ENCODE results near the gene LRIT2. TPM values are rescaled to one million over a fixed set of nuclear protein-coding genes. Genes with fewer than 3 reads are reported as not detected.

The LRIT2 gene
- total RNA-seq, 1 donor from 2014 or later: not detected

GRCh38 chr10:84208023-84208422 is 17.3 kb downstream of the LRIT2 start:
- intact Hi-C loops (cut with micrococcal nuclease): loop anchor here (10.0 kb wide), 1 partner anchor 173 kb away; no protein-coding TSS in a partner anchor

GRCh38 chr10:84205853-84206525 is 19.4 kb downstream of the LRIT2 start:
- intact Hi-C loops (cut with micrococcal nuclease): loop anchor here (1.0 to 10.0 kb wide), 3 partner anchors 46 to 171 kb away; no protein-coding TSS in a partner anchor

GRCh38 chr10:84205049-84205852 is 20.1 kb downstream of the LRIT2 start:
- intact Hi-C loops (cut with micrococcal nuclease): loop anchor here (1.0 to 10.0 kb wide), 3 partner anchors 45 to 170 kb away; no protein-coding TSS in a partner anchor

- intact Hi-C loops (cut with micrococcal nuclease): loop anchor here (1.0 to 10.0 kb wide), 3 partner anchors 44 to 170 kb away; no protein-coding TSS in a partner anchor
Observed at GRCh38 chr10:84204610-84205009, 20.7 kb downstream of the LRIT2 start.

- intact Hi-C loops (cut with micrococcal nuclease): loop anchor here (10.0 kb wide), 1 partner anchor 169 kb away; no protein-coding TSS in a partner anchor
Observed at GRCh38 chr10:84204122-84204521, 21.2 kb downstream of the LRIT2 start.

GRCh38 chr10:84202349-84202748 is 23.0 kb downstream of the LRIT2 start:
- intact Hi-C loops (cut with micrococcal nuclease): loop anchor here (10.0 kb wide), 1 partner anchor 168 kb away; no protein-coding TSS in a partner anchor

GRCh38 chr10:84201682-84202081 is 23.7 kb downstream of the LRIT2 start:
- intact Hi-C loops (cut with micrococcal nuclease): loop anchor here (10.0 kb wide), 1 partner anchor 167 kb away; no protein-coding TSS in a partner anchor

GRCh38 chr10:84201244-84201606 is 24.1 kb downstream of the LRIT2 start:
- intact Hi-C loops (cut with micrococcal nuclease): loop anchor here (10.0 kb wide), 1 partner anchor 166 kb away; no protein-coding TSS in a partner anchor

- intact Hi-C loops (cut with micrococcal nuclease): loop anchor here (10.0 kb wide), 1 partner anchor 166 kb away; no protein-coding TSS in a partner anchor
Observed at GRCh38 chr10:84200537-84201243, 24.7 kb downstream of the LRIT2 start.

GRCh38 chr10:84198206-84198915 is 27.0 kb downstream of the LRIT2 start:
- intact Hi-C loops (cut with micrococcal nuclease): no loop called here

GRCh38 chr10:84197643-84198042 is 27.7 kb downstream of the LRIT2 start:
- intact Hi-C loops (cut with micrococcal nuclease): no loop called here

- intact Hi-C loops (cut with micrococcal nuclease): no loop called here
Observed at GRCh38 chr10:84196941-84197340, 28.4 kb downstream of the LRIT2 start.

GRCh38 chr10:84196083-84196482 is 29.3 kb downstream of the LRIT2 start:
- intact Hi-C loops (cut with micrococcal nuclease): no loop called here

- intact Hi-C loops (cut with micrococcal nuclease): no loop called here
Observed at GRCh38 chr10:84195044-84195830, 30.1 kb downstream of the LRIT2 start.

- intact Hi-C loops (cut with micrococcal nuclease): no loop called here
Observed at GRCh38 chr10:84194424-84195043, 30.8 kb downstream of the LRIT2 start, which contains the start of gene CDHR1. TSS of gene CDHR1 (plus strand) at chr10:84194537. CDS start at chr10:84194761, 224 bp downstream.

- intact Hi-C loops (cut with micrococcal nuclease): no loop called here
Observed at GRCh38 chr10:84193846-84194423, 31.4 kb downstream of the LRIT2 start.

- intact Hi-C loops (cut with micrococcal nuclease): no loop called here
Observed at GRCh38 chr10:84193327-84193726, 32.0 kb downstream of the LRIT2 start.

- intact Hi-C loops (cut with micrococcal nuclease): no loop called here
Observed at GRCh38 chr10:84191106-84191505, 34.2 kb downstream of the LRIT2 start.

GRCh38 chr10:84190621-84191020 is 34.7 kb downstream of the LRIT2 start:
- intact Hi-C loops (cut with micrococcal nuclease): no loop called here
